PFSK-1 (cell line): ENCODE data around the gene ADPGK.

Source experiments
- FOXP2 ChIP-seq: optimal IDR thresholded peaks from 2 replicates; pipeline ENCODE3; 2011; ENCODE audit warnings: borderline replicate concordance, control low read depth, inconsistent platforms; ENCODE audit not compliant: insufficient read depth; ENCODE audit errors: extremely low read length, extremely low read depth
- POLR2AphosphoS5 ChIP-seq: IDR thresholded peaks from 2 replicates; pipeline ENCODE4 v1.6.1; 2012; ENCODE audit warnings: low read depth, mild to moderate bottlenecking, control low read depth, low read length, moderate library complexity
- SIN3A ChIP-seq: IDR thresholded peaks from 2 replicates; pipeline ENCODE4 v1.6.1; 2012; ENCODE audit warnings: mild to moderate bottlenecking, low read length, moderate library complexity, borderline replicate concordance; ENCODE audit not compliant: insufficient read depth
- TAF1 ChIP-seq: IDR thresholded peaks from 2 replicates; pipeline ENCODE4 v1.6.1; 2012; ENCODE audit warnings: low read length, control low read depth, borderline replicate concordance; ENCODE audit not compliant: insufficient read depth
- TF ChIP-seq, protein P1 (sequence below), 2 experiments: IDR thresholded peaks; 2 replicates each; pipeline versions ENCODE4 v1.6.1 to v1.8.0; 2011 to 2012; ENCODE audit warnings: low read depth in 2 of 2, low read length in 2 of 2, control low read depth in 1 of 2, inconsistent platforms in 1 of 2, mild to moderate bottlenecking in 1 of 2, moderate library complexity in 1 of 2; ENCODE audit not compliant: insufficient read depth in 1 of 2

GRCh38 chr15:72797338-72797689, 13.8 kb upstream of the ADPGK start:
- TF ChIP-seq POLR2AphosphoS5 (no peak), SIN3A (no peak), TAF1 (no peak), FOXP2 (no peak)
- TF ChIP-seq, protein P1, sequence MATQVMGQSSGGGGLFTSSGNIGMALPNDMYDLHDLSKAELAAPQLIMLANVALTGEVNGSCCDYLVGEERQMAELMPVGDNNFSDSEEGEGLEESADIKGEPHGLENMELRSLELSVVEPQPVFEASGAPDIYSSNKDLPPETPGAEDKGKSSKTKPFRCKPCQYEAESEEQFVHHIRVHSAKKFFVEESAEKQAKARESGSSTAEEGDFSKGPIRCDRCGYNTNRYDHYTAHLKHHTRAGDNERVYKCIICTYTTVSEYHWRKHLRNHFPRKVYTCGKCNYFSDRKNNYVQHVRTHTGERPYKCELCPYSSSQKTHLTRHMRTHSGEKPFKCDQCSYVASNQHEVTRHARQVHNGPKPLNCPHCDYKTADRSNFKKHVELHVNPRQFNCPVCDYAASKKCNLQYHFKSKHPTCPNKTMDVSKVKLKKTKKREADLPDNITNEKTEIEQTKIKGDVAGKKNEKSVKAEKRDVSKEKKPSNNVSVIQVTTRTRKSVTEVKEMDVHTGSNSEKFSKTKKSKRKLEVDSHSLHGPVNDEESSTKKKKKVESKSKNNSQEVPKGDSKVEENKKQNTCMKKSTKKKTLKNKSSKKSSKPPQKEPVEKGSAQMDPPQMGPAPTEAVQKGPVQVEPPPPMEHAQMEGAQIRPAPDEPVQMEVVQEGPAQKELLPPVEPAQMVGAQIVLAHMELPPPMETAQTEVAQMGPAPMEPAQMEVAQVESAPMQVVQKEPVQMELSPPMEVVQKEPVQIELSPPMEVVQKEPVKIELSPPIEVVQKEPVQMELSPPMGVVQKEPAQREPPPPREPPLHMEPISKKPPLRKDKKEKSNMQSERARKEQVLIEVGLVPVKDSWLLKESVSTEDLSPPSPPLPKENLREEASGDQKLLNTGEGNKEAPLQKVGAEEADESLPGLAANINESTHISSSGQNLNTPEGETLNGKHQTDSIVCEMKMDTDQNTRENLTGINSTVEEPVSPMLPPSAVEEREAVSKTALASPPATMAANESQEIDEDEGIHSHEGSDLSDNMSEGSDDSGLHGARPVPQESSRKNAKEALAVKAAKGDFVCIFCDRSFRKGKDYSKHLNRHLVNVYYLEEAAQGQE (IDR thresholded peaks at IDR 0.05; ENCODE audit: insufficient read depth in 1 of 2, low read depth in 2 of 2, low read length in 2 of 2): no peak
